ENCODE measurements around the gene OSM.

OSM gene

GRCh38 chr22:30261134-30261533, 5.5 kb downstream of the OSM start:
- peak; percentile 35 for DNase-seq

- DNase-seq = no peak
Observed at GRCh38 chr22:30260682-30261081, 6.0 kb downstream of the OSM start.

- DNase-seq = no peak
Observed at GRCh38 chr22:30260276-30260675, 6.4 kb downstream of the OSM start.

- no peak for DNase-seq
Observed at GRCh38 chr22:30254314-30254713, 12.3 kb downstream of the OSM start.

GRCh38 chr22:30253205-30253852, 13.3 kb downstream of the OSM start:
- DNase-seq = no peak

- no peak for DNase-seq
Observed at GRCh38 chr22:30252411-30253204, 14.0 kb downstream of the OSM start.

GRCh38 chr22:30251711-30252110, 14.9 kb downstream of the OSM start:
- no peak for DNase-seq

- peak; percentile 16 for DNase-seq
Observed at GRCh38 chr22:30250661-30251267, 15.9 kb downstream of the OSM start.

- DNase-seq = no peak
Observed at GRCh38 chr22:30250039-30250565, 16.5 kb downstream of the OSM start.

- no peak for DNase-seq
Observed at GRCh38 chr22:30249049-30250038, 17.3 kb downstream of the OSM start.

GRCh38 chr22:30248484-30248883, 18.2 kb downstream of the OSM start:
- no peak for DNase-seq

- no peak for DNase-seq
Observed at GRCh38 chr22:30247974-30248373, 18.7 kb downstream of the OSM start.

GRCh38 chr22:30247561-30247960, 19.1 kb downstream of the OSM start:
- no peak for DNase-seq

- DNase-seq = no peak
Observed at GRCh38 chr22:30246814-30247376, 19.8 kb downstream of the OSM start.

GRCh38 chr22:30245985-30246813, 20.5 kb downstream of the OSM start, which contains the start of gene LIF:
Gene LIF, minus strand, starts transcription at chr22:30246759. Its CDS starts 64 bp downstream, at chr22:30246695.
- no peak for DNase-seq

GRCh38 chr22:30245181-30245984, 21.3 kb downstream of the OSM start:
- no peak for DNase-seq

- no peak for DNase-seq
Observed at GRCh38 chr22:30244641-30245040, 22.0 kb downstream of the OSM start.

GRCh38 chr22:30244066-30244465, 22.6 kb downstream of the OSM start:
- DNase-seq = no peak

- no peak for DNase-seq
Observed at GRCh38 chr22:30243661-30244060, 23.0 kb downstream of the OSM start.
